ENCODE data around the gene DYRK1A. TPM values are rescaled to one million over a fixed set of nuclear protein-coding genes. Genes with fewer than 3 reads are reported as not detected.
A peak's percentile ranks its signal among the peaks of the same experiment; 100 is the strongest.

The DYRK1A gene
- total RNA-seq, 1 donor from 2014 or later: 83.5 TPM

- Mint-ChIP-seq H3K36me3 (ENCODE audit: insufficient read depth) (no peaks in the 10 kb centered on the region), H3K27ac (no peak overlapping the region), H3K27me3 (peaks cover 3% of the 10 kb centered on the region), H3K4me3 (ENCODE audit: low read depth) (no peak overlapping the region), H3K4me1 (ENCODE audit: low read depth) (peaks cover 22% of the 10 kb centered on the region), H3K9me3 (ENCODE audit: low read depth) (no peaks in the 10 kb centered on the region)
- no peak for TF ChIP-seq CTCF (IDR thresholded peaks at IDR 0.05; ENCODE audit: unreplicated experiment)
- DNase-seq (ENCODE audit: low spot score, unreplicated experiment): no peak
Observed at GRCh38 chr21:37550157-37550556, 183.6 kb downstream of the DYRK1A start.

GRCh38 chr21:37550618-37551330 lies 184.2 kb downstream of the DYRK1A start:
- Mint-ChIP-seq H3K4me3 (ENCODE audit: low read depth) (no peak overlapping the region), H3K4me1 (ENCODE audit: low read depth) (peaks cover 27% of the 10 kb centered on the region), H3K27me3 (peaks cover 3% of the 10 kb centered on the region), H3K36me3 (ENCODE audit: insufficient read depth) (no peaks in the 10 kb centered on the region), H3K27ac (peak overlapping the region; percentile 57), H3K9me3 (ENCODE audit: low read depth) (no peaks in the 10 kb centered on the region)
- no peak for TF ChIP-seq CTCF (IDR thresholded peaks at IDR 0.05; ENCODE audit: unreplicated experiment)
- DNase-seq (ENCODE audit: low spot score, unreplicated experiment): no peak

GRCh38 chr21:37551331-37551992 lies 184.9 kb downstream of the DYRK1A start:
- peaks cover 3% of the 10 kb centered on the region for H3K27me3 Mint-ChIP-seq
- TF ChIP-seq CTCF (IDR thresholded peaks at IDR 0.05; ENCODE audit: unreplicated experiment): no peak
- H3K4me1 Mint-ChIP-seq (ENCODE audit: low read depth): peaks cover 32% of the 10 kb centered on the region
- H3K4me3 Mint-ChIP-seq (ENCODE audit: low read depth): no peak overlapping the region
- DNase-seq (ENCODE audit: low spot score, unreplicated experiment): peak; percentile 29
- H3K36me3 Mint-ChIP-seq (ENCODE audit: insufficient read depth): no peaks in the 10 kb centered on the region
- H3K9me3 Mint-ChIP-seq (ENCODE audit: low read depth): no peaks in the 10 kb centered on the region
- no peak overlapping the region for H3K27ac Mint-ChIP-seq

- Mint-ChIP-seq H3K4me1 (ENCODE audit: low read depth) (peaks cover 32% of the 10 kb centered on the region), H3K27ac (no peak overlapping the region), H3K4me3 (ENCODE audit: low read depth) (no peak overlapping the region), H3K27me3 (peaks cover 3% of the 10 kb centered on the region), H3K9me3 (ENCODE audit: low read depth) (no peaks in the 10 kb centered on the region), H3K36me3 (ENCODE audit: insufficient read depth) (no peaks in the 10 kb centered on the region)
- no peak for TF ChIP-seq CTCF (IDR thresholded peaks at IDR 0.05; ENCODE audit: unreplicated experiment)
- no peak for DNase-seq (ENCODE audit: low spot score, unreplicated experiment)
Observed at GRCh38 chr21:37551993-37552355, 185.4 kb downstream of the DYRK1A start.

- H3K36me3 Mint-ChIP-seq (ENCODE audit: insufficient read depth): no peaks in the 10 kb centered on the region
Observed at GRCh38 chr21:37552496-37553029, 186.0 kb downstream of the DYRK1A start.

More at GRCh38 chr21:37552496-37553029, 186.0 kb downstream of the DYRK1A start:
- no peak overlapping the region for H3K4me3 Mint-ChIP-seq (ENCODE audit: low read depth)
- DNase-seq (ENCODE audit: low spot score, unreplicated experiment): no peak
- H3K4me1 Mint-ChIP-seq (ENCODE audit: low read depth): peaks cover 30% of the 10 kb centered on the region
- H3K27ac Mint-ChIP-seq: no peak overlapping the region
- no peaks in the 10 kb centered on the region for H3K9me3 Mint-ChIP-seq (ENCODE audit: low read depth)
- peaks cover 3% of the 10 kb centered on the region for H3K27me3 Mint-ChIP-seq
- TF ChIP-seq CTCF (IDR thresholded peaks at IDR 0.05; ENCODE audit: unreplicated experiment): no peak
